CD14-positive monocyte (primary cell): ENCODE data around the gene NLRP9. TPM values are rescaled to one million over a fixed set of nuclear protein-coding genes. Genes with fewer than 3 reads are reported as not detected.

ENCODE experiments used
- DNase-seq, 3 donors: peaks; one replicate each; pipeline ENCODE4 v3.0.0-alpha.2; 2011 to 2022
- H2AFZ ChIP-seq: 2 replicates; pipeline ENCODE4 v1.6.0; 2012; ENCODE audit warnings: mild to moderate bottlenecking, low read depth, low read length, inconsistent platforms; ENCODE audit not compliant: insufficient read depth, poor library complexity, severe bottlenecking
- H3K27ac ChIP-seq, 2 donors: 1 replicate in 1 of 2; 2 replicates in 1 of 2; pipeline ENCODE4 v1.5.1; 2012 to 2013; ENCODE audit warnings: low read length in 2 of 2, control low read depth in 1 of 2, inconsistent platforms in 1 of 2, low read depth in 1 of 2, mild to moderate bottlenecking in 1 of 2
- H3K27me3 ChIP-seq, 2 donors: one replicate each; pipeline versions ENCODE4 v1.6.0 to v1.6.1; 2011 to 2013; ENCODE audit warnings: low read length in 2 of 2; ENCODE audit not compliant: control insufficient read depth in 2 of 2, insufficient read depth in 2 of 2
- H3K36me3 ChIP-seq, 2 donors: replicated peaks in 1 of 2; 1 replicate in 1 of 2; 2 replicates in 1 of 2; pipeline versions ENCODE4 v1.5.1 to v1.6.1; 2012 to 2013; ENCODE audit warnings: low read length in 2 of 2, control low read depth in 1 of 2, inconsistent platforms in 1 of 2, mild to moderate bottlenecking in 1 of 2; ENCODE audit not compliant: insufficient read depth in 2 of 2, control insufficient read depth in 1 of 2
- H3K4me1 ChIP-seq, 2 donors: 1 replicate in 1 of 2; 2 replicates in 1 of 2; pipeline versions ENCODE4 v1.5.1 to v1.6.1; 2012 to 2013; ENCODE audit warnings: low read length in 2 of 2, control low read depth in 1 of 2, inconsistent platforms in 1 of 2, mild to moderate bottlenecking in 1 of 2, moderate library complexity in 1 of 2; ENCODE audit not compliant: insufficient read depth in 2 of 2, control insufficient read depth in 1 of 2
- H3K4me2 ChIP-seq: replicated peaks from 2 replicates; pipeline ENCODE3; 2012; ENCODE audit warnings: low read length, moderate library complexity, mild to moderate bottlenecking; ENCODE audit not compliant: poor library complexity, severe bottlenecking; ENCODE audit errors: extremely low read depth
- H3K4me3 ChIP-seq, 3 experiments: fragments of 200-600 bp in 1 of 3; sonication (generic) in 1 of 3; replicated peaks in 1 of 3; 1 replicate in 2 of 3; 2 replicates in 1 of 3; pipeline ENCODE4 v1.5.1; 2011 to 2013; ENCODE audit warnings: low read length in 3 of 3, mild to moderate bottlenecking in 3 of 3, control low read depth in 2 of 3, low read depth in 2 of 3, inconsistent platforms in 1 of 3, moderate library complexity in 1 of 3
- H3K79me2 ChIP-seq: 2 replicates; pipeline ENCODE4 v1.6.0; 2012; ENCODE audit warnings: mild to moderate bottlenecking, control low read depth, inconsistent platforms, low read length, moderate library complexity; ENCODE audit not compliant: insufficient read depth
- H3K9ac ChIP-seq: 2 replicates; pipeline ENCODE4 v1.6.0; 2017; ENCODE audit warnings: low read length, mild to moderate bottlenecking; ENCODE audit not compliant: insufficient read depth, poor library complexity, severe bottlenecking
- H3K9me3 ChIP-seq, 2 donors: replicated peaks in 1 of 2; 1 replicate in 1 of 2; 2 replicates in 1 of 2; pipeline versions ENCODE4 v1.5.1 to v1.6.1; 2012 to 2013; ENCODE audit warnings: low read length in 2 of 2, control low read depth in 1 of 2; ENCODE audit not compliant: control insufficient read depth in 1 of 2, insufficient read depth in 1 of 2
- H4K20me1 ChIP-seq: 2 replicates; pipeline ENCODE4 v1.6.0; 2012; ENCODE audit warnings: mild to moderate bottlenecking, low read length, control low read depth, moderate library complexity; ENCODE audit not compliant: insufficient read depth
- H3K27ac Mint-ChIP-seq, 7 donors: one replicate each; pipeline ENCODE4 v1.8.0; 2020; ENCODE audit warnings: mild to moderate bottlenecking in 7 of 7, mixed read lengths in 7 of 7, moderate library complexity in 6 of 7, inconsistent platforms in 2 of 7
- H3K27me3 Mint-ChIP-seq, 3 donors: one replicate each; pipeline ENCODE4 v1.8.0; 2021 to 2022; ENCODE audit warnings: low read depth in 3 of 3, mild to moderate bottlenecking in 3 of 3, mixed read lengths in 3 of 3, moderate library complexity in 3 of 3, inconsistent platforms in 1 of 3
- H3K36me3 Mint-ChIP-seq, 2 donors: one replicate each; pipeline ENCODE4 v1.8.0; 2020; ENCODE audit warnings: mixed read lengths in 2 of 2, inconsistent platforms in 1 of 2, mild to moderate bottlenecking in 1 of 2
- H3K4me1 Mint-ChIP-seq: one replicate; pipeline ENCODE4 v1.8.0; 2020; ENCODE audit warnings: mild to moderate bottlenecking, mixed read lengths
- H3K4me3 Mint-ChIP-seq, 2 donors: one replicate each; pipeline ENCODE4 v1.8.0; 2020; ENCODE audit warnings: mild to moderate bottlenecking in 2 of 2, mixed read lengths in 2 of 2, moderate library complexity in 1 of 2
- H3K9me3 Mint-ChIP-seq, 7 donors: one replicate each; pipeline ENCODE4 v1.8.0; 2020 to 2022; ENCODE audit warnings: mixed read lengths in 7 of 7, mild to moderate bottlenecking in 6 of 7, moderate library complexity in 6 of 7, inconsistent platforms in 2 of 7
- WGBS: methylation state at CpG from one replicate; pipeline ENCODE4 v1.1.5; 2013; ENCODE audit warnings: missing lambda C conversion rate; ENCODE audit not compliant: insufficient coverage; 5-methylcytosine and 5-hydroxymethylcytosine counted together
- intact Hi-C, 2 donors: fragments of 100-400 bp; cut with micrococcal nuclease; formaldehyde crosslinking; loops; one replicate each; pipeline versions ENCODE4 v1.15.0 to v1.15.1; 2023
- polyA plus RNA-seq, 3 donors: library from polyadenylated mRNA; depleted of rRNA in 1 of 3; unstranded in 2 of 3; stranded (reverse) in 1 of 3; fragments of 300-500 nt in 2 of 3; fragments of >200 nt in 1 of 3; fragmentation: Illumina TruSeq in 2 of 3; gene quantifications; 1 replicate in 2 of 3; 2 replicates in 1 of 3; pipeline ENCODE4 v1.2.3, GENCODE V29; 2012 to 2021
- TF ChIP-seq, protein P1 (sequence below): fragments of 200-600 bp; IDR thresholded peaks from one replicate; pipeline ENCODE4 v1.8.0; 2022; ENCODE audit warnings: antibody characterized with exemption, mild to moderate bottlenecking

The NLRP9 gene
- polyA plus RNA-seq, 3 donors, result not detected

DNA sequence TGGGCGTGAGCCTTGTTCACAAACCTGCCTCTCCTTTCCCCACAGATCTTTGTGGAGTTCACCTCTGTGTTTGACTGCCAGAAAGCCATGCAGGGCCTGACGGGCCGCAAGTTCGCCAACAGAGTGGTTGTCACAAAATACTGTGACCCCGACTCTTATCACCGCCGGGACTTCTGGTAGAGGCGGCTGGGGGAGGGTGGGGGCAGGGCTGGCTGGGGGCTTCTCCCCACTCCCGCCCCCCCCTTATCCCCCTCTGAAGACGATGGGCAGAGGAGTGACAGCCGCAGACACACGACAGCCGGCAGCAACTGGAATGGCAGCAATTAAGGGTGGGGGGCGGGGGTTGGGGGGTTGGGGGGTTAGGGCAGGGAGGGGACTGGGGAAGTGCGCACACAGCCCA, 64.3 kb downstream of the NLRP9 start:
- 80% methylated on average over 1 of the region's 15 CpGs for WGBS
- no peak overlapping the region for H2AFZ ChIP-seq
- no peak for DNase-seq
- peak overlapping the region; percentile 71 to 87 for H3K27ac ChIP-seq
- H3K27me3 Mint-ChIP-seq, result no peaks in the 10 kb centered on the region
- peaks cover 39 to 40% of the 10 kb centered on the region in 2 donors for H3K4me1 ChIP-seq
- no peak overlapping the region for H3K4me3 Mint-ChIP-seq
- H3K36me3 ChIP-seq, result peaks cover 36 to 49% of the 10 kb centered on the region in 2 donors
- intact Hi-C loops, result loop anchor here in 1 of 2 donors (2.0 kb wide), 1 partner anchor 39 kb away; no protein-coding TSS in a partner anchor
- H3K79me2 ChIP-seq, result peaks cover 86% of the 10 kb centered on the region
- peaks cover 81% of the 10 kb centered on the region for H4K20me1 ChIP-seq
- no peak overlapping the region for H3K4me3 ChIP-seq
- H3K27ac Mint-ChIP-seq, result peak overlapping the region; percentile 80 to 95 (median 90)
- H3K4me1 Mint-ChIP-seq, result peaks cover 46% of the 10 kb centered on the region
- peaks cover 58 to 67% of the 10 kb centered on the region in 2 donors for H3K36me3 Mint-ChIP-seq
- H3K4me2 ChIP-seq, result no peak overlapping the region
- TF ChIP-seq, protein P1, sequence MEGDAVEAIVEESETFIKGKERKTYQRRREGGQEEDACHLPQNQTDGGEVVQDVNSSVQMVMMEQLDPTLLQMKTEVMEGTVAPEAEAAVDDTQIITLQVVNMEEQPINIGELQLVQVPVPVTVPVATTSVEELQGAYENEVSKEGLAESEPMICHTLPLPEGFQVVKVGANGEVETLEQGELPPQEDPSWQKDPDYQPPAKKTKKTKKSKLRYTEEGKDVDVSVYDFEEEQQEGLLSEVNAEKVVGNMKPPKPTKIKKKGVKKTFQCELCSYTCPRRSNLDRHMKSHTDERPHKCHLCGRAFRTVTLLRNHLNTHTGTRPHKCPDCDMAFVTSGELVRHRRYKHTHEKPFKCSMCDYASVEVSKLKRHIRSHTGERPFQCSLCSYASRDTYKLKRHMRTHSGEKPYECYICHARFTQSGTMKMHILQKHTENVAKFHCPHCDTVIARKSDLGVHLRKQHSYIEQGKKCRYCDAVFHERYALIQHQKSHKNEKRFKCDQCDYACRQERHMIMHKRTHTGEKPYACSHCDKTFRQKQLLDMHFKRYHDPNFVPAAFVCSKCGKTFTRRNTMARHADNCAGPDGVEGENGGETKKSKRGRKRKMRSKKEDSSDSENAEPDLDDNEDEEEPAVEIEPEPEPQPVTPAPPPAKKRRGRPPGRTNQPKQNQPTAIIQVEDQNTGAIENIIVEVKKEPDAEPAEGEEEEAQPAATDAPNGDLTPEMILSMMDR, result no peak
- no peaks in the 10 kb centered on the region for H3K27me3 ChIP-seq
- no peak overlapping the region for H3K9ac ChIP-seq
- H3K9me3 Mint-ChIP-seq, result peaks cover 0 to 2% (median 0%) of the 10 kb centered on the region in 7 donors
- H3K9me3 ChIP-seq, result no peaks in the 10 kb centered on the region

GRCh38 chr19:55673465-55673864, 64.7 kb downstream of the NLRP9 start:
- Mint-ChIP-seq H3K9me3 (peaks cover 0 to 2% (median 0%) of the 10 kb centered on the region in 7 donors), H3K27ac (peak overlapping the region; percentile 60 to 91 (median 85)), H3K36me3 (peaks cover 54 to 67% of the 10 kb centered on the region in 2 donors), H3K27me3 (no peaks in the 10 kb centered on the region), H3K4me1 (peaks cover 41% of the 10 kb centered on the region), H3K4me3 (no peak overlapping the region)
- no peak for DNase-seq
- Histone ChIP-seq H3K4me1 (peaks cover 35% of the 10 kb centered on the region in 2 donors), H2AFZ (no peak overlapping the region), H3K36me3 (peaks cover 36 to 49% of the 10 kb centered on the region in 2 donors), H3K9me3 (no peaks in the 10 kb centered on the region), H3K4me3 (no peak overlapping the region), H3K27ac (peak overlapping the region; percentile 35 to 58), H3K9ac (no peak overlapping the region), H3K27me3 (no peaks in the 10 kb centered on the region), H3K4me2 (no peak overlapping the region), H4K20me1 (peaks cover 81% of the 10 kb centered on the region), H3K79me2 (peaks cover 86% of the 10 kb centered on the region)
- TF ChIP-seq, protein P1, result no peak
- intact Hi-C loops, result no loop called here
- WGBS, result 100% methylated on average over 1 of the region's 9 CpGs
